T-helper 17 cell (primary cell): ENCODE results near the gene AATF. TPM values are rescaled to one million over a fixed set of nuclear protein-coding genes. Genes with fewer than 3 reads are reported as not detected.

Source experiments
- ATAC-seq: fragments of 150-1000 bp; cut with Tn5 transposase; 2 replicates; pipeline ENCODE4 v1.10.0; 2021; ENCODE audit warnings: mild to moderate bottlenecking, moderate library complexity
- DNase-seq, 3 donors: peaks; one replicate each; pipeline versions ENCODE4 v3.0.0 to v3.0.0-alpha.2; 2020 to 2021
- H3K9me3 ChIP-seq: one replicate; pipeline ENCODE4 v1.7.0; 2013; ENCODE audit warnings: low read length, mild to moderate bottlenecking; ENCODE audit not compliant: control insufficient read depth, poor library complexity, severe bottlenecking
- H3K27ac Mint-ChIP-seq: one replicate; pipeline ENCODE4 v1.8.0; 2022; ENCODE audit warnings: mild to moderate bottlenecking, moderate library complexity, mixed read lengths
- H3K27me3 Mint-ChIP-seq: one replicate; pipeline ENCODE4 v1.8.0; 2022; ENCODE audit warnings: mixed read lengths
- H3K36me3 Mint-ChIP-seq: one replicate; pipeline ENCODE4 v1.8.0; 2022; ENCODE audit warnings: low read depth, mixed read lengths
- H3K4me1 Mint-ChIP-seq: one replicate; pipeline ENCODE4 v1.8.0; 2022; ENCODE audit warnings: mild to moderate bottlenecking, mixed read lengths
- H3K4me3 Mint-ChIP-seq: one replicate; pipeline ENCODE4 v1.8.0; 2022; ENCODE audit warnings: mild to moderate bottlenecking, moderate library complexity, mixed read lengths
- total RNA-seq, 4 donors: library from RNA in 2 of 4; stranded (reverse) in 2 of 4; gene quantifications; one replicate each; pipeline ENCODE4 v1.2.3 and lab custom pipeline; 2022 to 2026

Gene AATF
- total RNA-seq, 2 donors from 2014 or later = 47.8 to 56.3 TPM

GRCh38 chr17:37037590-37038155 lies 88.9 kb downstream of the AATF start:
- Mint-ChIP-seq H3K36me3 (peaks cover 2% of the 10 kb centered on the region), H3K27me3 (no peaks in the 10 kb centered on the region), H3K27ac (no peak overlapping the region), H3K4me1 (peaks cover 5% of the 10 kb centered on the region), H3K4me3 (no peak overlapping the region)
- ATAC-seq (no peak), DNase-seq (no peak)
- H3K9me3 ChIP-seq = no peaks in the 10 kb centered on the region

DNA sequence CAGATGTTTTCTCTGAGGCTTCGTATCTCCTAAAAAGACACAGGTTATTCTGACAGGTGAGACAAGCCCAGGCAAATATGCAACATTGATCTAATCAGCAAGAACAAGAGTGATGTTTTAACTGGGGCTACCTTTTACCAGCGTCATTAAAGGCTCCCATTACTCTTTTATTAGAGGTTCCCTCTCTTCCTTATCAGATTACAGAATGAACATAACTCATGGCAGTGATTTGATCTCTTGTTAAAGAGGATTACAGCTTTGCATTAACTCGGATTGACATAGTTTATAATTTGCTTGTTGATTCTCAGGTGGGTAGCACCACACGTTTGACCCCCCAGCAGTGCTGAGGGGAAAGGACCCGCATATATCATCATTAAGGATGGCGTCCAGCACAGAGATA lies 90.5 kb downstream of the AATF start:
- Mint-ChIP-seq H3K4me1 (peaks cover 9% of the 10 kb centered on the region), H3K27ac (no peak overlapping the region), H3K36me3 (peaks cover 6% of the 10 kb centered on the region), H3K27me3 (no peaks in the 10 kb centered on the region), H3K4me3 (no peak overlapping the region)
- no peak for DNase-seq
- no peak for ATAC-seq
- no peaks in the 10 kb centered on the region for H3K9me3 ChIP-seq

DNA sequence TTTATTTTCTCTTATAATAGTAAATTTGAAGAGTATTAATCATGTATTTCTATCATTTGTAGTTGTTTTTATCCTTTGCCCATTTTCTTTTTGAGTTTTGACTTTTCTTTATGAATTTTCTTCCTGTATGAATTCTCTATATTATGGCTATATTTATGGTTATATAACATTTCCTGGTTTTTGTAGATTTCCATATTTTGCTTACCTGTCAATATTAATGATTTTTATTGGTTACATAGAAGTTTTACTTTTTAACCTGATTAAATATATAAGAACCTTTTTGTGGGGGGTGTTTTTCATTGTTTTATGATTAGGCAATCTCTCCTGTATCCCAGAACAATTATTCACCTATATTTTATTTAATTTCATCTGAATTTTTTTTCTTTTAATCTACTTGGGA lies 93.2 kb downstream of the AATF start:
- peaks cover 10% of the 10 kb centered on the region for H3K4me1 Mint-ChIP-seq

DNA sequence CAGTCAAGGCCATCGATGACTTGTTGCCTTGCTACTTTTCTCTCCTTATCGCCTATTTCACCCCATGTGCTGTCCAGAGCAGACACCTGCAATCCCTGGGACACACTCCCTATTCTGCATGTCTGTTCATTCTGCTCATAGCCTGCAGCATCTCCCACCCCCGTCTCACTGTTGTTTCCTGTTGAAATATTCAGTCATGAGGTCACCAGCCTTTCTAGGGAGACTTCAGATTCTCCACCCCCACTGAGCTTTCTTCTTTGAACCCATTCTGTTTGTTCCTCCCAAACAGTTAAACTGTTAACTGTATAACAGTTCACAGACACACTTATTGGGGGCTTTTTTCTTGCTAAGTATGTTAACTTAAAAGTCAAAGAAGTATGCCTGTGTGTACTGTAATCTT lies 94.4 kb downstream of the AATF start:
- Mint-ChIP-seq H3K4me1 (peaks cover 14% of the 10 kb centered on the region), H3K27me3 (no peaks in the 10 kb centered on the region), H3K4me3 (no peak overlapping the region), H3K36me3 (peaks cover 3% of the 10 kb centered on the region), H3K27ac (no peak overlapping the region)
- H3K9me3 ChIP-seq = no peaks in the 10 kb centered on the region
- no peak for DNase-seq
- no peak for ATAC-seq

More for the DNA sequence above, 93.2 kb downstream of the AATF start:
- no peaks in the 10 kb centered on the region for H3K9me3 ChIP-seq
- no peak overlapping the region for H3K27ac Mint-ChIP-seq
- no peak overlapping the region for H3K4me3 Mint-ChIP-seq
- peaks cover 3% of the 10 kb centered on the region for H3K36me3 Mint-ChIP-seq
- no peak for ATAC-seq
- no peak for DNase-seq
- no peaks in the 10 kb centered on the region for H3K27me3 Mint-ChIP-seq

DNA sequence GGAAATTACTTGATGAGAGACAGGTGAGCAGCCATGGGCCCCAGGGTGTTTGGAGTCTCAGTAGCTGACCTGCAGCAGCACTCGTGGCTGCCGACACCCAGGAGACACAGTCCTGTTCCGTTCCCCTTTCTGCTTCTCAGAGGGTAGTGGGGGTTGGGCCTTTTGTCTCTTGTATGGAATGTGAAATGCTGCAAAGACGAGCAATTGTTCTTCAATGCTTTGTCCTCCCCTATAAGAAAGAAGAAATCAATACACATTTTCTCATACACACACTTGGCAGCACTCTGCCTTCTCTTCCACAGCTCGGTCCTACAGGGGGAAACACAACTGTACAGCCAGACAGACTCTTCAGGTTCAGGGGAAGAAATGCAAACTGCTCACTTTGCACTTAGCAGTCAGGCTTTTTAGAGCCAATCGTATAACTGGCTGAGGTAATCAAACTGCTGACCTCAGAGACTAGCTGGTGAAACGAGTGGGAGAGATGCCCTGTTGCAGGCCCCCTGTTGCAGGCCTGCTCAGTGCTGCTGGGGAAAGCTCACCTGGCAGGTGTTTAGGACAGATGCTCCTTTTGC lies 96.7 kb downstream of the AATF start:
- ATAC-seq = no peak

GRCh38 chr17:37047631-37048104 lies 98.9 kb downstream of the AATF start:
- H3K4me1 Mint-ChIP-seq = peaks cover 18% of the 10 kb centered on the region
- H3K27ac Mint-ChIP-seq = peak overlapping the region; percentile 69
- H3K36me3 Mint-ChIP-seq = peaks cover 6% of the 10 kb centered on the region
- H3K4me3 Mint-ChIP-seq = no peak overlapping the region
- DNase-seq = peak; percentile 36 to 67 (median 53)
- ATAC-seq = peak; percentile 81
- no peaks in the 10 kb centered on the region for H3K9me3 ChIP-seq
- no peaks in the 10 kb centered on the region for H3K27me3 Mint-ChIP-seq

More for the DNA sequence above, 96.7 kb downstream of the AATF start:
- Mint-ChIP-seq H3K36me3 (peaks cover 3% of the 10 kb centered on the region), H3K4me3 (no peak overlapping the region), H3K27me3 (no peaks in the 10 kb centered on the region), H3K4me1 (peaks cover 18% of the 10 kb centered on the region), H3K27ac (no peak overlapping the region)
- H3K9me3 ChIP-seq = no peaks in the 10 kb centered on the region
- DNase-seq = no peak

- ATAC-seq = no peak
- H3K27me3 Mint-ChIP-seq = no peaks in the 10 kb centered on the region
- H3K27ac Mint-ChIP-seq = peak overlapping the region; percentile 69
- no peak for DNase-seq
- H3K4me3 Mint-ChIP-seq = no peak overlapping the region
- peaks cover 14% of the 10 kb centered on the region for H3K4me1 Mint-ChIP-seq
- H3K9me3 ChIP-seq = no peaks in the 10 kb centered on the region
- H3K36me3 Mint-ChIP-seq = peaks cover 2% of the 10 kb centered on the region
These were observed 100.1 kb downstream of the AATF start for GRCh38 chr17:37048811-37049210.

DNA sequence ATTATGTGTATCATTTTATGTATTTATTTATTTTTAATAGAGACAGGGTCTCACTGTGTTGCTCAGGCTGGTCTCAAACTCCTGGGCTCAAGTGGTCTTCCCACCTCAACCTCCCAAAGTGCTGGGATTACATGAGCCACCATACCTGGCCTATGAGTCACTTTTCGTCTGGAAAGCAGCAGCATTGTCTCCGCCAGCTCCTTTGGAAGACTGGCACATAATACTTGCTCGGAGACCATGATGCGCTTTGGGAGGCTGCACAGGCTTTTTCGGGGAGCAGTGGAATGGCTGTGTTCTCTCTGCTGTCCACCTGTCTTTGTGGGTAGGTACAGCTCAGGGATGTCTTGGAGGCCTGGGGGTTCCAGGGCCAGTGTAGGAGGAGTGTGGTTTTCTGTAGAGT lies 102.2 kb downstream of the AATF start:
- Mint-ChIP-seq H3K27me3 (no peaks in the 10 kb centered on the region), H3K4me1 (peaks cover 14% of the 10 kb centered on the region), H3K4me3 (no peak overlapping the region), H3K27ac (no peak overlapping the region), H3K36me3 (peaks cover 4% of the 10 kb centered on the region)
- DNase-seq = no peak
- ATAC-seq = no peak
- no peaks in the 10 kb centered on the region for H3K9me3 ChIP-seq

DNA sequence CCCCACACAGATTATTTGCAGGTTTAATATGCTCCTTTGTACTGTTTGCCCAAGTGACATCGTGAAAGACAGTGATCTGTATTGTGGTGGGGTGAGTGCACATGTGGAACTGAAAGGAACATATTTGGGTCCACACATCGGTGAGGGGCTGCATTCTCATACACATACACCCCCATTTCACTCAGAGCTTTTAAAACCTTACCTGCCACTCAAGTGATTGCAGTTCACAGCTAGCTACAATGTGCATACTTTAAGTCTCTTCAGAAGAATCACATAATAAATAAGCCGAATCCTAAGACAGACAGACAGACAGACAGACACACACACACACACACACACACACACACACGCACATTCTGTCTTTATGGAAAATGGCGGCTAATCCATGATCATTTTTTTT lies 102.6 kb downstream of the AATF start:
- H3K9me3 ChIP-seq = no peaks in the 10 kb centered on the region
- Mint-ChIP-seq H3K27me3 (no peaks in the 10 kb centered on the region), H3K4me1 (peaks cover 11% of the 10 kb centered on the region), H3K4me3 (no peak overlapping the region), H3K27ac (no peak overlapping the region), H3K36me3 (peaks cover 4% of the 10 kb centered on the region)
- no peak for DNase-seq
- ATAC-seq = no peak

GRCh38 chr17:37051833-37052232 lies 103.1 kb downstream of the AATF start:
- no peaks in the 10 kb centered on the region for H3K9me3 ChIP-seq
- DNase-seq = no peak
- Mint-ChIP-seq H3K4me3 (no peak overlapping the region), H3K27me3 (no peaks in the 10 kb centered on the region), H3K36me3 (peaks cover 4% of the 10 kb centered on the region), H3K27ac (peak overlapping the region; percentile 27), H3K4me1 (peaks cover 11% of the 10 kb centered on the region)
- no peak for ATAC-seq

- Mint-ChIP-seq H3K4me1 (peaks cover 10% of the 10 kb centered on the region), H3K4me3 (no peak overlapping the region), H3K27me3 (no peaks in the 10 kb centered on the region), H3K27ac (peak overlapping the region; percentile 27), H3K36me3 (peaks cover 4% of the 10 kb centered on the region)
- no peak for DNase-seq
- ATAC-seq = no peak
- no peaks in the 10 kb centered on the region for H3K9me3 ChIP-seq
These were observed 103.7 kb downstream of the AATF start for GRCh38 chr17:37052450-37052849.

DNA sequence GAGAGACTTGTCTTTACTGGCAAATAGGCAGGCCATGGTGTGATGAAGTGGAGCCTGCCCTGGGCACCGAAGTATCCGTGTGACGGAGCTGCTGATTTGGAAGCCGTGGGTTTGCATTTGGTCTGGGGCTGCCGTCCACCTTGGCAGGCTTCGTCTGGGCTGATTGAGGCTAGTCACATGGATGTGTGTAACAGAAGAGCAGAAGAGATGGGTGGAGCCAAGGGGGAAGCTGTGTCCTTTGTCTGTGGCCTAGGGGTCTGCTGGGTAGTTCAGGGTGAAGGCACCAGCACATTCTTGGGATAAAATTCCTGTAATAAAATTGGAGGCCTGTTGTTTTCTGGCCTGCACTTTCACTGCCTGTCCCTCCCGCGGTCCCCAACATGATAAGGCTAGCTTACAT lies 106.1 kb downstream of the AATF start:
- Mint-ChIP-seq H3K4me1 (no peaks in the 10 kb centered on the region), H3K36me3 (peaks cover 6% of the 10 kb centered on the region), H3K27me3 (no peaks in the 10 kb centered on the region), H3K4me3 (no peak overlapping the region), H3K27ac (no peak overlapping the region)
- H3K9me3 ChIP-seq = no peaks in the 10 kb centered on the region
- no peak for DNase-seq
- no peak for ATAC-seq

- no peaks in the 10 kb centered on the region for H3K27me3 Mint-ChIP-seq
- H3K27ac Mint-ChIP-seq = no peak overlapping the region
- H3K36me3 Mint-ChIP-seq = peaks cover 4% of the 10 kb centered on the region
- DNase-seq (no peak), ATAC-seq (no peak)
- no peaks in the 10 kb centered on the region for H3K9me3 ChIP-seq
- no peaks in the 10 kb centered on the region for H3K4me1 Mint-ChIP-seq
- no peak overlapping the region for H3K4me3 Mint-ChIP-seq
These were observed 107.9 kb downstream of the AATF start for GRCh38 chr17:37056622-37057021.

- DNase-seq (no peak), ATAC-seq (no peak)
- Mint-ChIP-seq H3K4me1 (peaks cover 2% of the 10 kb centered on the region), H3K4me3 (no peak overlapping the region), H3K36me3 (peaks cover 3% of the 10 kb centered on the region), H3K27ac (no peak overlapping the region), H3K27me3 (no peaks in the 10 kb centered on the region)
- no peaks in the 10 kb centered on the region for H3K9me3 ChIP-seq
These were observed 110.7 kb downstream of the AATF start for GRCh38 chr17:37059493-37059892.
